HepG2 (cell line): ENCODE results near the gene CERS4. TPM values are rescaled to one million over a fixed set of nuclear protein-coding genes. Genes with fewer than 3 reads are reported as not detected.

Experiments
- ATAC-seq: fragments of 200-7000 bp; cut with Tn5 transposase; 3 replicates; pipeline ENCODE4 v1.9.1; 2020; ENCODE audit warnings: mild to moderate bottlenecking, moderate library complexity
- BruUV-seq: library from RNA; stranded (reverse); fragments of 400-500 nt; replicated peaks from 2 replicates; lab custom pipeline; 2021; lab: Mats Ljungman, UMichigan
- CTCF ChIA-PET: fragments of 300-600 bp; formaldehyde crosslinking; extraction: SDS; loops from one replicate; lab custom pipeline; 2021; ENCODE audit warnings: low total read pairs, inconsistent platforms, low intra/inter-chr PET ratio; lab: Yijun Ruan, JAX
- POLR2A ChIA-PET: fragments of 350-600 bp; sonication (Branson Sonifier 250); formaldehyde crosslinking; loops from one replicate; lab custom pipeline; 2020; ENCODE audit warnings: antibody characterized with exemption, inconsistent platforms; lab: Yijun Ruan, JAX
- DNase-seq: peaks from one replicate; pipeline ENCODE4 v3.0.0-alpha.2; 2015; ENCODE audit warnings: low spot score
- FAIRE-seq: peaks from 3 replicates; lab custom pipeline; 2011; peaks lifted over from hg19 to GRCh38; lab: Jason Lieb, UNC
- H2AFZ ChIP-seq: one replicate; pipeline ENCODE4 v1.6.1; 2011; ENCODE audit warnings: low read length, inconsistent platforms
- H3K27ac ChIP-seq: fragments of 300-600 bp; 3 replicates; pipeline ENCODE4 v1.8.0; 2011; ENCODE audit warnings: mixed run types, mild to moderate bottlenecking, mixed read lengths, low read length, inconsistent platforms; ENCODE audit not compliant: insufficient read depth; ENCODE audit errors: extremely low read length
- H3K27me3 ChIP-seq, 2 experiments: fragments of 200-600 bp in 1 of 2; 2 replicates in 1 of 2; 3 replicates in 1 of 2; pipeline versions ENCODE4 v1.6.0 to v1.8.0; 2011; ENCODE audit warnings: low read length in 2 of 2, mild to moderate bottlenecking in 2 of 2, moderate library complexity in 2 of 2, inconsistent platforms in 1 of 2; ENCODE audit not compliant: insufficient read depth in 2 of 2, control insufficient read depth in 1 of 2
- H3K36me3 ChIP-seq, 2 experiments: fragments of 200-600 bp in 1 of 2; replicated peaks in 1 of 2; 2 replicates in 1 of 2; 3 replicates in 1 of 2; pipeline versions ENCODE4 v1.5.1 to v1.8.0; 2011; ENCODE audit warnings: low read length in 2 of 2, inconsistent platforms in 1 of 2; ENCODE audit not compliant: insufficient read depth in 2 of 2, control insufficient read depth in 1 of 2
- H3K4me1 ChIP-seq: 2 replicates; pipeline ENCODE4 v1.5.1; 2012; ENCODE audit warnings: low read length, inconsistent platforms; ENCODE audit not compliant: insufficient read depth
- H3K4me2 ChIP-seq: 2 replicates; pipeline ENCODE4 v1.6.0; 2011; ENCODE audit warnings: low read depth, low read length, inconsistent platforms
- H3K4me3 ChIP-seq, 3 experiments: fragments of 200-600 bp in 1 of 3; sonication (generic), shearing (Covaris generic) in 1 of 3; replicated peaks in 1 of 3; 2 replicates each; pipeline ENCODE4 v1.5.1; 2011 to 2016; ENCODE audit warnings: low read length in 3 of 3, inconsistent platforms in 2 of 3, low read depth in 2 of 3, mild to moderate bottlenecking in 2 of 3, control low read depth in 1 of 3, mixed read lengths in 1 of 3; ENCODE audit not compliant: insufficient read depth in 1 of 3
- H3K79me2 ChIP-seq: one replicate; pipeline ENCODE4 v1.6.1; 2011; ENCODE audit warnings: low read length, inconsistent platforms; ENCODE audit not compliant: insufficient read depth
- H3K9ac ChIP-seq: 2 replicates; pipeline ENCODE4 v1.6.0; 2011; ENCODE audit warnings: mild to moderate bottlenecking, low read depth, low read length, inconsistent platforms; ENCODE audit not compliant: insufficient read depth
- H3K9me3 ChIP-seq: 2 replicates; pipeline ENCODE4 v1.5.1; 2012; ENCODE audit warnings: mild to moderate bottlenecking, low read length
- H4K20me1 ChIP-seq: 2 replicates; pipeline ENCODE4 v1.6.0; 2011; ENCODE audit warnings: inconsistent platforms, mild to moderate bottlenecking, low read length, moderate library complexity; ENCODE audit not compliant: insufficient read depth
- SRSF9 ChIP-seq: fragments of 200-400 bp; formaldehyde crosslinking; IDR thresholded peaks from 2 replicates; pipeline ENCODE4 v1.6.1; 2018; ENCODE audit warnings: borderline replicate concordance, mild to moderate bottlenecking, low read depth, low read length; ENCODE audit not compliant: insufficient read depth, poor library complexity, severe bottlenecking
- ZNF512B ChIP-seq: sonication (generic); formaldehyde crosslinking; IDR thresholded peaks from 2 replicates; pipeline ENCODE4 v1.5.1; 2020; ENCODE audit warnings: missing genetic modification reagents, mild to moderate bottlenecking, borderline replicate concordance
- WGBS: methylation state at CpG from one replicate; pipeline ENCODE4 v1.1.6; 2017; ENCODE audit warnings: low lambda C conversion rate; 5-methylcytosine and 5-hydroxymethylcytosine counted together
- in situ Hi-C: cut with HindIII; loops from 2 replicates; pipeline ENCODE4 v1.10.0; 2017; ENCODE audit warnings: low pct_unique_long_range_greater_than_20kb; ENCODE audit not compliant: extremely low pct_ligation_motif_present
- intact Hi-C: fragments of 100-400 bp; cut with micrococcal nuclease; formaldehyde crosslinking; loops from one replicate; pipeline ENCODE4 v1.10.0; 2022; ENCODE audit not compliant: unreplicated experiment
- polyA plus RNA-seq, 8 experiments: library from polyadenylated mRNA; depleted of rRNA in 3 of 8; stranded (reverse) in 7 of 8; unstranded in 1 of 8; fragments of >200 nt; fragmentation: Illumina TruSeq in 4 of 8; extraction: Trizol in 4 of 8; gene quantifications; 2 replicates each; pipeline versions ENCODE4 v1.2.1 to v1.2.3, GENCODE V29; 2011 to 2016; ENCODE audit warnings: low read depth in 4 of 8, missing spikeins in 1 of 8, mixed read lengths in 1 of 8; ENCODE audit not compliant: insufficient read depth in 1 of 8
- total RNA-seq, 5 experiments: library from RNA; depleted of rRNA; stranded (reverse); fragments of >200 nt; fragmentation: Illumina TruSeq; extraction: Trizol; gene quantifications; 2 replicates each; pipeline ENCODE4 v1.2.3, GENCODE V29; 2016; ENCODE audit warnings: low read depth in 1 of 5

CERS4 gene
- total and polyA plus RNA-seq, 2 of the 13 experiments (the other 11 are each of a cell fraction or from before 2014, with no cell fraction given): 74.7 to 83.5 TPM

DNA sequence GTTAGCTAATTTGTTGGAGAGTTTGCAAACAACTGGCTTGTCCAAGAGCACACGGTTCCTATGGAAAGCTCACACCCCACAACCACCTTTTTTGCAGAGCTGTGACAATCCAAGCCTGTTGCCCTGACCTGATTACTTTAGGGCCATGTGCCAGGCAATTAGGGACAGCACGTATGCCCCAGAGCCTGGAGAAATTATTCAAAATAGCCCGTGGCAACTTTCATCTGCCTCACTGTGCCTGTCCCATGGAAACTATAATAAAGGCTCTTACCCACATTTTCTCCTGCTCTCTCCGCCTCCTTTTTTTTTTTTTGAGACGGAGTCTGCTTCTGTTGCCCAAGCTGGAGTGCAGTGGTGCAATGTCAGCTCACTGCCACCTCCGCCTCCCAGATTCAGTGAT lies 41.2 kb upstream of the CERS4 start:
- H3K79me2 ChIP-seq: no peaks in the 10 kb centered on the region

More for the DNA sequence above, 41.2 kb upstream of the CERS4 start:
- H3K27me3 ChIP-seq: no peaks in the 10 kb centered on the region
- H3K4me2 ChIP-seq: peak overlapping the region; percentile 50
- H4K20me1 ChIP-seq: no peaks in the 10 kb centered on the region
- in situ Hi-C loops: no loop called here
- H3K27ac ChIP-seq: no peak overlapping the region
- H3K9me3 ChIP-seq: no peaks in the 10 kb centered on the region
- no peak overlapping the region for H3K9ac ChIP-seq
- CTCF ChIA-PET: no interaction called here
- ATAC-seq (peak; percentile 42), DNase-seq (no peak)
- no peak overlapping the region for H2AFZ ChIP-seq
- intact Hi-C loops: no loop called here
- H3K36me3 ChIP-seq: no peaks in the 10 kb centered on the region
- peaks cover 17% of the 10 kb centered on the region for H3K4me1 ChIP-seq
- WGBS: 6% methylated on average over 6 of the region's 6 CpGs
- TF ChIP-seq SRSF9 (no peak), ZNF512B (CRISPR knock-in tag) (0 out of 2 replicates have a peak, but pooled peaks have one; percentile 71)
- TF ChIP-seq, all 625 proteins: peak for 1
- BruUV-seq: no TSS peak
- POLR2A ChIA-PET: interaction anchor here (1.2 to 4.0 kb wide), 2 partner anchors 13 to 79 kb away, joined by 3 to 12 read pairs; no protein-coding TSS in a partner anchor
- FAIRE-seq: no peak
- no peak overlapping the region; a peak in 1 of 6 replicates for H3K4me3 ChIP-seq
